GM12891 (cell line): Measurements from ENCODE around the gene COL4A1.

ENCODE experiments used
- DNase-seq: peaks from one replicate; pipeline ENCODE4 v3.0.0; 2011; ENCODE audit warnings: low spot score; ENCODE audit not compliant: insufficient read length
- FAIRE-seq: peaks from 2 replicates; lab custom pipeline; 2011; peaks lifted over from hg19 to GRCh38; lab: Jason Lieb, UNC
- PAX5 ChIP-seq: IDR thresholded peaks from 2 replicates; pipeline ENCODE4 v1.6.1; 2011; ENCODE audit warnings: low read length, moderate library complexity, mild to moderate bottlenecking; ENCODE audit not compliant: insufficient read depth, severe bottlenecking
- POLR2A ChIP-seq: IDR thresholded peaks from 2 replicates; pipeline ENCODE4 v1.6.1; 2011; ENCODE audit warnings: low read depth, low read length, control low read depth
- POLR2AphosphoS5 ChIP-seq: IDR thresholded peaks from 2 replicates; pipeline ENCODE4 v1.6.1; 2011; ENCODE audit warnings: low read depth, low read length, control low read depth
- POU2F2 ChIP-seq: IDR thresholded peaks from 2 replicates; pipeline ENCODE4 v1.6.1; 2011; ENCODE audit warnings: low read depth, mild to moderate bottlenecking, control low read depth, low read length, moderate library complexity
- SPI1 ChIP-seq: IDR thresholded peaks from 2 replicates; pipeline ENCODE4 v1.6.1; 2011; ENCODE audit warnings: low read depth, low read length, control low read depth
- TAF1 ChIP-seq: IDR thresholded peaks from 2 replicates; pipeline ENCODE4 v1.6.1; 2011; ENCODE audit warnings: low read depth, low read length, control low read depth

Gene COL4A1

GRCh38 chr13:110162866-110163658 is 143.9 kb downstream of the COL4A1 start:
- FAIRE-seq (no peak), DNase-seq (no peak)
- TF ChIP-seq PAX5 (no peak), POU2F2 (no peak), SPI1 (no peak), POLR2AphosphoS5 (no peak), TAF1 (no peak), POLR2A (no peak)

GRCh38 chr13:110162053-110162452 is 144.9 kb downstream of the COL4A1 start:
- DNase-seq (no peak), FAIRE-seq (no peak)
- TF ChIP-seq POLR2A: no peak
- TF ChIP-seq POLR2AphosphoS5: no peak
- TF ChIP-seq PAX5: no peak

DNA sequence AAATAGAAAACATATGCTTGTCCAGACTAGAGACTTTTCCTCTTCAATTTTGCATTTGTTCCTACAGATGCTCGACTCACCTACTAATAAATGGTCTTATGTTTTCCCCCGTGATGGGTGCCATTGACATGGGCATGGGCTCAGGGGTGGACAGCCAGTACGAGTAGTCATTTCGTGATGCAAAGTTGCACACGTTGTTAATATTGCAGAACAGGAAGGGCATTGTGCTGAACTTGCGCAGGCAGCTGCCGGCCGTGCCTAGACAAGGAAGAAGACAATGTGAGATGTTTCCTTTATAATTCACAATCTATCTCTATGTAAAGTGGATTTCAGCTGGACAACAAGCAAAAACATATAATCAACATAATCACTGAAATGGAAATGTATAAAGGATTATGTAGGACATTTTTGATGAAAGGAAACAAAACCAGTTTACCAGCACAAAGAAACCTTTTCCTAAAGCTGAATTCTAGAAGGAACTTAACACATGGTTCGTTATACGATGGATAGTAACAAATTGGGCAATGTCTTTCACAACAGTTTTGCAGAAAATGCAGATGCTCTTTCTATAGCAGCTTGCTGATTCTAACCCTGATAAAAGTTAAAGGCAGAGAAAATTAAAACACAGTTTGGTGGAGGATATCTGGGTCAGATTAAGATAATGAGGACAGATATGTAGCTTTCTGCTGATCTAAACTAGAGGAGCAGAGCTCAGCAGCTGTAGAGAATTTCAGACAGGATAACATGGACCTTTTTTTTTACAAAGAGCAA is 145.7 kb downstream of the COL4A1 start:
- TF ChIP-seq SPI1: no peak
- no peak for TF ChIP-seq TAF1
- no peak for TF ChIP-seq POLR2A
- no peak for TF ChIP-seq POLR2AphosphoS5
- no peak for TF ChIP-seq PAX5
- no peak for TF ChIP-seq POU2F2
- FAIRE-seq: no peak
- no peak for DNase-seq

DNA sequence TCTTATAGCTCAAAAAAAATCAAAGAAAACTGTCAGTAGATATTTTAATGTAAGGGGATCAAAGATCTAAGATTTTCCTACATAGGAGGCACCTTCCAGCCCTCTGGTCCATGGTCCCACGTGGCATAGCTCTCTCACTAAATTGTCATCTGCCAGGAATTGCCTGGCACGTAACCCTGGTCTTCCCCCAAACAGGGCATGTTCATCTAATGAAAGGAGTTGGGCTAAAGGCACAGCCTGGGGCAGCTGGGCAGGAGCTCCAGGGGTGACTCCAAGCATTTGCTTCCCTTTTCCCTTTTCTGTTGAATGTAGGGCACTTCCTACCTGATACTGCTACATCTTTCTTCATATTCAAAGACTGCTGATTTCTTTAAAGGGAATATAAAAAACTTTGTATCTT is 148.7 kb downstream of the COL4A1 start:
- FAIRE-seq: no peak
- DNase-seq: no peak
- TF ChIP-seq POLR2A (no peak), TAF1 (no peak)

DNA sequence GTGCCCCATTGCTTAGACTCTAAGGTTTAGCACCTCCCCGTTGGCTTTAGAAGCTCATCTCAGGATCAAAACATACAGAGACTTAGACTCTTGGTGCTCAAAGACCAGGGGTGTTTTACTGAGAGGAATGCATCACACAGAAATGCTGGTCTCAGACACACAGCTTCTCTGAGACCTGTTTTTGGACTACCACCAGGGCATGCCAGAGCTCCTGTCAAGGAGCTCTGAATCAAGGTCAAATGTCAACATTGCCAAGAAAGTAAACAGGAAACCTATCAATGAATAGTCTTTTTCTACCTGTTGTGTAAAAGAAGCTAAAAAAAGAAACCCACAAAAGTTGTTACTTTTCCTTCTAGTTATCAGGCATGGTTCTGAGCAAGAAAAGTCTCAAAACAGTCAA is 149.2 kb downstream of the COL4A1 start:
- DNase-seq: no peak
- TF ChIP-seq TAF1 (no peak), POU2F2 (no peak), POLR2A (no peak), POLR2AphosphoS5 (no peak), PAX5 (no peak), SPI1 (no peak)
- FAIRE-seq: no peak

DNA sequence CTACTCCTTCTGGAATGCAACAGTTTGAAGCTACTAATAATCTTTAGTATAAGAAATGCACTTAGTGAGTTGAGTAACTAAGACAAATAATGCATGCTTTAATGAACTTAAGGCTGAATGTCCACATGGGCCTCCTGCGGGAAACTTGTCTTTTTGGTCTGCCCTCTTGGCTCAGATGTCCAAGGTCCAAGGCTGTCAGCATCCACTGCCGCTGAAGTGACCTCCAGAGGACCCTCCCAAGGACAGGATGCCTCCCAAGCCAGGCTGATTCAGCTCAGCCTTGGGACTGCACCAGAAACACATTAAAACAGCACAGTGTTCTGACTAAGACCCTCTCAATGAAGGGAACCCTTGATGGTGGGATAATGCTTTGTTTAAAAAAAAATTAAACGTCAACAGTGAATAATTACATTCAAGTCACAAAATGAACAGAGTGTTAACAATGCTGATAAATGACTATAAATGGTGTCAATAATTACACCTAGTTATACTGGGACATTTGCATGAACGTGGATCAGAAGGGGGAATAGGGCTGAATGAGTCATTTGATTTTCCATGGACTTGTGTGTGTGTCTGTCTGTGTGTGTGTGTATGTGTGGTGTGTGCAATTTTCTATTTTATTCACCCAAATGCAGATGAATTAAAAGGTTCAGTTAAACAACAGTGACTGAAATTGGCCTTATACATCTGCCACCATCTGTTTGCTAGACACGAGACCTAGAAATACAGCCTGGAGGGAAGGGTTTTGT is 150.5 kb downstream of the COL4A1 start:
- FAIRE-seq (no peak), DNase-seq (no peak)
- no peak for TF ChIP-seq POU2F2
- no peak for TF ChIP-seq TAF1
- no peak for TF ChIP-seq POLR2A
- no peak for TF ChIP-seq SPI1
- TF ChIP-seq POLR2AphosphoS5: no peak
- TF ChIP-seq PAX5: no peak

GRCh38 chr13:110155072-110155471 is 151.9 kb downstream of the COL4A1 start:
- TF ChIP-seq POU2F2 (no peak), POLR2A (no peak), TAF1 (no peak), POLR2AphosphoS5 (no peak), PAX5 (no peak), SPI1 (no peak)
- FAIRE-seq (no peak), DNase-seq (no peak)

- no peak for TF ChIP-seq TAF1
- TF ChIP-seq POLR2AphosphoS5: no peak
- TF ChIP-seq SPI1: no peak
- no peak for TF ChIP-seq POLR2A
- FAIRE-seq (no peak), DNase-seq (no peak)
These were observed 152.5 kb downstream of the COL4A1 start for GRCh38 chr13:110154410-110154933.

GRCh38 chr13:110152351-110152750 is 154.6 kb downstream of the COL4A1 start:
- FAIRE-seq (no peak), DNase-seq (no peak)
- TF ChIP-seq PAX5 (no peak), POLR2AphosphoS5 (no peak), POLR2A (no peak), SPI1 (no peak), TAF1 (no peak), POU2F2 (no peak)
